ENCODE data around the gene PRR5L.
"Not testable (repeated sequence)": the region's sequence is repeated elsewhere in the genome, so short reads cannot be mapped to it uniquely, and the experiment has no call there.

PRR5L gene

DNA sequence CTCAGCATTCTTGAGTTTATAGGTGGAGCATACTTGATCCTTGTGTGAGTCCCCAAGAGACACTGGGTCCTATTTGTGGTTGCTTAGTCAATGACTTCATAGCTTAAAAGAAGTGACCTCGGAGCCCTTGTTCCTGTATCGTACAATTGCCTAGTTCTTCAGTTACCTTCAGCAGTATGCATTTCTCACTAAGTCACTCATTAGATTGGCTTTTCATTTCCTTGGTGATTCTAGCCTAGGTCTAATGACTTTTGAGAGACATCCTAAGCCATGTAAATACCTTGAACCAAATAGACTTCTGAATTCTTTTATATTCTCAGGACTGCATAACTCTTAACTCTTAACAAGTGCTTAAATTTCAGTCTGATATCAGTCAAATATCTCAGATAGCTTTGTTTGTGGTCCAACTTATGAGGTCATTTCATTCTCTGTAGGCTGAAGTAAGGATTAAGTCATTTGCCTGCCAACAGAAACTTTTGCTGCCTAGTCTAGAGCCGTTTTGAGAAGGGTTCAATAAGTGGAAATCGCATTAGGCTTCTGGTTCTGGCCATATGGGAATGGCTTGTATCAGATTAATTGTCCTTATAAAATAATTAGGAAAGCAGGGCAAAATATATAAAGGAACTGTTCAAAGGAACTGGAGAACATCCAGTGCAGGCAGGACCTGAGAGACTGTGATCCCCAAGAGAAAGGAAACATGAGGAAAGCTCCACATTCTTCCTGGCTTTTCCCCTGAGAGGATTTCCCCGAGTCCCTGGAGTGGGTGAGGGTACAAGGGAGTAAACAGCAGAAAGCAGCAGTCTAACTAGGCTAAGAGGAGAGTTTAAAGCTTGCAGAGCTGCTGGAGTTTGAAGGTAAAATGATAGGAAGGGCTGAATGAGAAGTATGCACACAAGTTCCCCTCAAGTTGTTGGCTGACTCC, 174.1 kb downstream of the PRR5L start:
- DNase-seq, result no peak

- no peak for DNase-seq
Observed at GRCh38 chr11:36471577-36471976, 175.5 kb downstream of the PRR5L start.

DNA sequence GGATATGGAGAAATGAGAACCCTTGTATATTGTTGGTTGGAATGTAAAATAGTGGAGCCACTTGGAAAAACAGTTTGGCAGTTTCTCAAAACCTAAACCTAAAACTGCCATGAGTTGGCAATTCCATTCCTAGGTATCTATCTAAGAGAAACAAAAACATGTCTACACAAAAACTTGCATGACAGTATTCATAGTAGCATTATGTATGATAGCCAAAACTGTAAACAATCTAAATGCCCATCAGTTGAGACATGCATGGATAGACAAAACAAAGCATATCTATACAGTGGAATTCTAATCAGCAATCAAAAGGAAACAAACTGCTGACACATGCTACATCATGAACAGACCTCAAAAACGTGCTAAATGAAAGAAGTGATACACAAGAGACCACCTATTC, 179.1 kb downstream of the PRR5L start:
- DNase-seq, result no peak

DNA sequence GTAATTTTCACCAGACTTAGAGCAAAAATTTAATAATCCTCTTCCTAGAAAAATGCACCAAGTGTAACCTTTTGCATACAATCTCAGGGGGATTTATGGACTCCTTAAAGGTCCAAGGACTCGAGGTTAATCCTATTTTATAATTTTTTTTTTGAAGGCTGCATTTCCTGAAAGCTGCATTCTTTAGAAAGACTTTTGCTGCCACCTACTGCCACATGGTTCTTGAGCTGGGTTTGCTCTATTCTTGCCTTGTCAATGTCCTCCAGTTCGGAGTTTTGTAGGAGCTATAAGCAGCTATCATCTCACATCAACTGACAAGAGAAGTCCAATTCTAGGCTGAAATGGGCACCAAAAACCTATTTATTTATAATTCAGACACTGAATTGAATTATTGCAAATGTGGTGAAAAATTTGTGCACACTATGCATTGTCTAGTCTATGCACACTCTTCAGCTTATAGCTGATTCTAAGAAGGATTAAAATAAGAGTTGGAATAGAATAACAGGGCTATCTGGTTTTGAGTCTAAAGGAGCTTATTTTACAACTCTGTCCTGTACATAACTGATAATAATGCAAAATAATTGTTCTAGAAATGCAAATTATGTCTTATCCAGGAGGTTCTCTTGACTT, 182.7 kb downstream of the PRR5L start:
- DNase-seq, result no peak

DNA sequence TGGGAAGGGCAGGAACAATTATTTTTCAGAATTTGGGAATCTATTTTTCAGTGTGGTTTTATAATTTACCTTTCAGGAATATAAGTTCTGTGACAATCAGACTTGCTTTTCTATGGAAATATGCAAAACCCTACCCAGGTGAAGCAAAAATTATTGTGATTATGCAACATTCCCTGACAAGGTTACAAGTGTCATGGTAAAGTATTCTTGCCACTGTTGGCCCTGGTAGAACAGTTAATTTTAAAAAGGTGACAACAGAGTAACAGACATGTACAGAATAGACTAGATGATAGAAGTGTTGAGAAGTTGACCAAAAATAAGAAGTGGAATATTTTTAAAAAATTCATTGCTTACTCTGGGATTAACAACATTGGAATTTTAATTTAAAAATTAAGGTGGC, 184.7 kb downstream of the PRR5L start:
- no peak for DNase-seq

- not testable (repeated sequence) for DNase-seq
Observed at GRCh38 chr11:36483042-36483441, 187.0 kb downstream of the PRR5L start.

DNA sequence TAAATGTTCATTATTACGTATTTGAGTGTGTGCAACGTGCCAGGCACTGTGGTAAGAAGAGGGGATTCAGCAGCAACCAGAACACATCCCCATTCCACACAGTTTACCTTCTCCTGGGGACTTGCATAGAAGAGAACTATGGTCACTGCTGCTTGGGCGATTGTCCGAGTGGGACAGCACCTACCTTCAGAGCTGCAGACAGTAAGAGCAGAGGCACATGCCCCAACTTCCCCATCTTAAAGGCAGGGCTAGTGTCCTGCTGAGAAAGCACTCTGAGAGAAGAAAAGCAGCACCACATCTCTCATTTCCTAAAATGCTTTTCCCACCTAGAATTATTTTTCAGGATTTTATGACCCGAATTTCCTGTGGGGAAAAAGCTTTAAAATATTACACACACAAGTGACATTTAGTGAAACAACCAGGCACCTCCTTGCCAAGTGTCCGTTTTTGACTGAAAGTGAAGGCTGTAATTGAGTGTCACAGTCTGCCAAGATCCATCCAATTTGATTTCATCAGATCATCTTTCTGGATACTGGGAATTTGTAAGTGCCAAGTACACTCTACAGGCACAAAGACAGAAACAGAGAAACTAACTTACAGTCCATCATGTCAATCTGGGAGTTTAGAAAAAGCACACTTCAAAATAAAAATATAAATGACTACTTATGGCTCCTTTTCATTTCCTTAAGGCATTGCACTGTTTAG, 189.4 kb downstream of the PRR5L start:
- no peak for DNase-seq

GRCh38 chr11:36487619-36488018, 191.5 kb downstream of the PRR5L start:
- no peak for DNase-seq

DNA sequence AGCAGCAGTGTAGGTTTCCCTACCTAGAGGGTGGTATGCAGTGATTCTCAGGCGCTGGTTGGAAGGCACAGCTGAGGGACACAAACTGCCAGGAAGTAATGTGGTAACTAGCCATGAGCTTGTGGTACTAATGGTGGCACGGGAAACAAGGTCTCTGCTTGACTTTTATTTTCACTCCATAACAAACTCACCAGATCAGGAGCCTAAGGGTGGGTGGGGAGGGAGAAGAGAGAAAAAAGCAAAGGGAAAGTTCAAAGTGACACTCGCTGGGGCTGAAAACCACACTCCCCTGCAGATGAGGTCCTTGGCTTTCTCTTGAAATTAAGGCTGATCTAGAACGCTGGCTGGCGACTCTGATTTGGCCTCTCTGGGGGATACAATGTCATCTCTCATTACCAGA, 192.0 kb downstream of the PRR5L start:
- no peak for DNase-seq

DNA sequence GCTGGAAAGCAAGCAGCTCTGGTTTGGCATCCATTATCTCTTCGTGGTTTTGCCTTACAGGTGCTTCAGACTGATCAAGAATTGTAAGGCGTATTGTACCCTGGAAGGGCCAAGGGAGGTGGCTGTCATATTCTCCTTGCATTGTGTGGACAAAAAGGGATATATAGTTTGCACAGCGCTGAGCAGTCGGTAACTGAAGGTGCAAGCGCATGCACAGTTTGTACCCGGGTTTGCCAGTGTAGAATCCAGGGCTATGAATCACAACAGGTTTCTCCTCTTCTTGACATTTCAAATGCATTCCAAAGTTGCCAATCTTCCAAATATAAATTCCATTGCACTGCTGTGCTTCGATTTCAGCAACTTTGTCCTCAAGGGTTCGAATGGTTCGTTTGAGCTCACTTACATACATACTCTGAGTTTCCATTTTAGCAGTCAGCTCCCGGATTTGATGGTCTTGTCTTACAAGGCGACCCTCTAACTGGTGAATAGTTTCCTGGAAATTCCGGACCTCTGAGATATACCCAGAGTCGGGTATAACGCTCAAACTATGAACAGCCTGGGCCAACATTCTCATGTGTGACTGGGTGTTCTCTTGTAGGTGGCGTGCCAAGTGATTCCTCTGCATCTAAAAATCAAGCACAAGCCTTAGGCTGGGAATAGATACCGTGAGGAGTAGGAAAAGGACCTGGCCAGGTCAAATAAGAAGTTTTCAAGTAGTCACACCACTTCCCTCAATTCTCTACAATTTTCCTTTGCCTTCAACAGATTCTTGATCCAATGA, 194.1 kb downstream of the PRR5L start:
- no peak for DNase-seq

- DNase-seq, result no peak
Observed at GRCh38 chr11:36492724-36493304, 196.7 kb downstream of the PRR5L start.

DNA sequence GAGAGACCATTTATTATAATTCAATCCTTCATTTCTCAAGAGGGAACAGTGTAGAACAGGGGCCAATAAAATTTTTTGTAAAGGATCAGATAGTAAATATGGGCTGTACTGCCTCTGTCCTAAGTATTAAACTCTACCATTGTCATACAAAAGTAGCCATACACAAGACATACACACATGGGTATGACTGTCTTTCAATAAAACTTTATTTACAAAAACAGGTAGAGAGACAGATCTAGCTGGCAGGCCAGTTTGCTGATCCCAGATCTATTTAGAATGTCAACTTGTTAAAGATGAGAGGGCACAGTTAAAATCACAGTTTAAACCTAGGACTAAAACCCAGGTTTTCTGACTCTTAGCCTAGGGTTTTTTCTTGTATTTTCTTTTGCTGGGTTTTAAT, 197.2 kb downstream of the PRR5L start:
- no peak for DNase-seq

- DNase-seq, result no peak
Observed at GRCh38 chr11:36498721-36499120, 202.6 kb downstream of the PRR5L start.

GRCh38 chr11:36499315-36499714, 203.2 kb downstream of the PRR5L start:
- no peak for DNase-seq

- peak; percentile 4 for DNase-seq
Observed at GRCh38 chr11:36500315-36500721, 204.2 kb downstream of the PRR5L start.

DNA sequence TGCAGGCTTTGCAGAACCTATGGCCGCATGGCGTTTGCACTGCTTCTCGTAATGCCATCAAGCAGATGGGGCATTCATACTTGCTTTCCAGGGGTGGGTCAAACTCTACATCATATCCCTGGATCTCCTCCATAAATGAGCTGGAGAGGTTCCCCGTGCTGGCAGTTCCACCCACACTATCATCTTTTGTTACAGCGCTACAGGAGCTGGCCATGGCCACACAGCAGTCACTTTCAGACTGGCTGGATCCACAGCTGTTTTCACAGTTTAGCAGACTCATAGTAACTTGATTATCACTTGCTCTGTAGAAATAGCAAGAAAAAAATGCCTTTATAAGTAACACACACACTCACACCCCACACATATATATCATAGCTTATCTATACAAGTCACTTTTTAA, 205.1 kb downstream of the PRR5L start:
- DNase-seq, result no peak

DNA sequence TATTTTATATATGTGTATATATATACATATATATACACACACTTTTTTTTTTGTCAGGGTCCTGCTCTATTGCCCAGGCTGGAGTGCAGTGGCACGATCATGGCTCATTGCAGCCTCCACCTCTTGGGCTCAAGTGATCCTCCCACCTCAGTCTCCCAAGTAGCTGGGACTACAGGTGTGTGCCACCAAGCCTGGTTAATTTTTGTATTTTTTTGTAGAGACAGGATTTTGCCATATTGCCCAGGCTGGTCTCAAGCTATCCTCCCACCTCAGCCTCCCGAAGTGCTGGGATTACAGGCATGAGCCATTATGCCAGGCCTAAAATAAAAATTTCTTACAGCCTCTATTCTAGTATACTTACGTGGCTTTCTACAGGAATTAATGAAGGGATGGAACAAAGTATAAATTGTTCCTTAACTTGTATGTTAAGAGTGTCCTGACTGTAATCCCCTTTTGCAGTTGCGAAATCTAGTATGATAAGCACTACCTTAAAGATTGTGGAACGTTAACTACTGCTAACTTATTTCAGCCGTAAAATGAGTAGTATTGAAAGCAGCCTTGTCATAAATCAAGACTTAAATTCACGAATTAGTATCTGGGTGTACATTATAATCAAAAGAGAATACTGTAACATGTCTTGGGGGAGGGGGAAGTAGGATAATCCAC, 211.9 kb downstream of the PRR5L start:
- DNase-seq, result no peak

DNA sequence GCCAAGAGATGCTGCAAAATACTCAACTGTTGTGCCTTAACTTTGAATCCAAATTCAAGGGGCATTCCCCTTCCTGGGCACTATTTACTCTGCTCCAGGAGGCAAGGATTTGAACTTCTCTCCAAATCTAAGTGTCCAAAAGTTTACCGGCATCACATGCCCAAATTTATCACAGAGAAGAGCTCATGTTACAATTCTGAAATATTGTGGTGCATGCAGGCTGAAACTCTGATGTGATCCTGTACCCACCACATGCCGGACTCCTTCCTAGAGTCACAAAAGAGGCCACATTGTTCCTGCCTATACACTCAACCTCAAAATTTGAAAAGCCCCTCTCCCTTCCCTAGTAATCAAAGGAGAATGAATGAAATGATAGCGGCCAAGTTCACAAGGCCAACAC, 212.7 kb downstream of the PRR5L start:
- no peak for DNase-seq

- DNase-seq, result no peak
Observed at GRCh38 chr11:36509201-36509639, 213.1 kb downstream of the PRR5L start.

- DNase-seq, result no peak
Observed at GRCh38 chr11:36509694-36510593, 213.9 kb downstream of the PRR5L start, which contains the start of gene TRAF6. TRAF6 (minus strand) TSS chr11:36510272; CDS start chr11:36501515, 8,757 bp downstream.

DNA sequence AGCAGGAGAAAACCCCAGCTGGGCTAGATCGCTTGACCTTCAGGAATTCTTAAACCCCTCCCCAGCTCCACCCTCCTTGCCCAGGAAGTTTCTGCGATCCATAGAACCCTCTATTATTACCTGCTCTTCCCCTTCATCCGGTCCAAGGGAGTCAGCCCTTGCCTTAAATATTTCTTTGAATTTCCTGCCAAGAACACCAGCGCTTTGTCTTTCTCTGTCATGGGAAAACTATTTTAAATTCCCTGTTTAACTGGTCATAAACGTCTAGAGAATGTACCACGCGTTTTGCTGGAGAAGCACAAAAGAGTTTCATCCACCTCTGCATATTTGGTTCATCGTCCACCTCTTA, 214.5 kb downstream of the PRR5L start:
- no peak for DNase-seq
